Measurements from ENCODE around the gene EMC6.

GRCh38 chr17:3627769-3628167, 40.8 kb upstream of the EMC6 start:
- TF ChIP-seq CTCF (conservative IDR thresholded peaks at IDR 0.05 in 1 of 2, IDR thresholded peaks at IDR 0.05 in 1 of 2; ENCODE audit: extremely low read depth in 1 of 2, insufficient read depth in 1 of 2, low read depth in 1 of 2, low read length in 2 of 2) (no peak), EZH2 (IDR thresholded peaks at IDR 0.05; ENCODE audit: borderline replicate concordance, low read length) (no peak)

All from mammary epithelial cell (primary cell).